Panc1 (cell line): ENCODE data around the gene ASTN2. TPM values are rescaled to one million over a fixed set of nuclear protein-coding genes. Genes with fewer than 3 reads are reported as not detected.

Experiments used
- ATAC-seq: fragments of 200-7000 bp; cut with Tn5 transposase; 2 replicates; pipeline ENCODE4 v1.9.1; 2020; ENCODE audit warnings: mild to moderate bottlenecking, moderate library complexity
- BruUV-seq: library from RNA; stranded (reverse); fragments of 400-500 nt; replicated peaks from 2 replicates; lab custom pipeline; 2021; lab: Mats Ljungman, UMichigan
- CTCF ChIA-PET: fragments of 300-600 bp; sonication (Branson Sonifier 250); formaldehyde crosslinking; loops from one replicate; lab custom pipeline; 2022; ENCODE audit warnings: antibody characterized with exemption; lab: Charles Lee
- POLR2A ChIA-PET: fragments of 300-600 bp; sonication (Branson Sonifier 250); formaldehyde crosslinking; loops from one replicate; lab custom pipeline; 2022; ENCODE audit warnings: antibody characterized with exemption; lab: Charles Lee
- DNase-seq: peaks from one replicate; pipeline ENCODE4 v3.0.0-alpha.2; 2010; ENCODE audit warnings: low read depth, low spot score
- H3K27ac ChIP-seq: 2 replicates; pipeline ENCODE4 v1.5.1; 2011; ENCODE audit warnings: mild to moderate bottlenecking, low read length, inconsistent platforms
- H3K27me3 ChIP-seq: fragments of 200-500 bp; sonication (Bioruptor generic); 2 replicates; pipeline ENCODE4 v1.6.0; 2014; ENCODE audit warnings: low read length, inconsistent platforms; ENCODE audit not compliant: control insufficient read depth, insufficient read depth
- H3K36me3 ChIP-seq: fragments of 200-500 bp; sonication (Bioruptor generic); 2 replicates; pipeline ENCODE4 v1.5.1; 2014; ENCODE audit warnings: inconsistent platforms, mild to moderate bottlenecking, low read length, moderate library complexity; ENCODE audit not compliant: control insufficient read depth, insufficient read depth
- H3K4me1 ChIP-seq: 2 replicates; pipeline ENCODE4 v1.5.1; 2011; ENCODE audit warnings: inconsistent platforms, mild to moderate bottlenecking, low read length, moderate library complexity; ENCODE audit not compliant: control insufficient read depth, insufficient read depth
- H3K4me3 ChIP-seq, 2 experiments: 2 replicates each; pipeline ENCODE4 v1.5.1; 2011 to 2012; ENCODE audit warnings: low read depth in 2 of 2, low read length in 2 of 2, mild to moderate bottlenecking in 2 of 2, inconsistent platforms in 1 of 2, moderate library complexity in 1 of 2
- H3K9me3 ChIP-seq: fragments of 200-500 bp; sonication (Bioruptor generic); 2 replicates; pipeline ENCODE4 v1.5.1; 2014; ENCODE audit warnings: low read depth, mild to moderate bottlenecking, inconsistent platforms, low read length, moderate library complexity; ENCODE audit not compliant: control insufficient read depth, insufficient read depth
- CTCF ChIP-seq: fragments of 450-650 bp; IDR thresholded peaks from 2 replicates; pipeline ENCODE4 v1.5.1; 2017; ENCODE audit warnings: mild to moderate bottlenecking
- POLR2AphosphoS5 ChIP-seq: IDR thresholded peaks from 2 replicates; pipeline ENCODE4 v1.6.1; 2012; ENCODE audit warnings: mild to moderate bottlenecking, low read depth, low read length, moderate library complexity
- REST ChIP-seq, 2 experiments: IDR thresholded peaks; 2 replicates each; pipeline ENCODE4 v1.6.1; 2011 to 2012; ENCODE audit warnings: low read depth in 2 of 2, control low read depth in 1 of 2, low read length in 1 of 2, mild to moderate bottlenecking in 1 of 2, moderate library complexity in 1 of 2; ENCODE audit not compliant: insufficient read depth in 1 of 2
- SIN3A ChIP-seq: IDR thresholded peaks from 2 replicates; pipeline ENCODE4 v1.6.1; 2012; ENCODE audit warnings: low read depth, mild to moderate bottlenecking, low read length, moderate library complexity, borderline replicate concordance; ENCODE audit not compliant: insufficient read depth
- TCF7L2 ChIP-seq: IDR thresholded peaks from 2 replicates; pipeline ENCODE4 v1.6.1; 2011; ENCODE audit warnings: mild to moderate bottlenecking, low read depth, low read length, inconsistent platforms
- in situ Hi-C: cut with HindIII; loops from 2 replicates; pipeline ENCODE4 v1.10.0; 2016; ENCODE audit warnings: low sequenced_read_pairs, low pct_unique_long_range_greater_than_20kb
- intact Hi-C: fragments of 100-400 bp; cut with micrococcal nuclease; formaldehyde crosslinking; loops from one replicate; pipeline ENCODE4 v1.10.0; 2022; ENCODE audit not compliant: unreplicated experiment
- total RNA-seq: library from RNA; stranded (reverse); gene quantifications from one replicate; pipeline ENCODE4 v1.2.1, GENCODE V29; 2021; ENCODE audit not compliant: unreplicated experiment

ASTN2 gene
- total RNA-seq, 1 experiment from 2014 or later: 3.9 TPM

GRCh38 chr9:116817762-116818161, 597.1 kb downstream of the ASTN2 start:
- DNase-seq (no peak), ATAC-seq (no peak)
- no TSS peak for BruUV-seq
- Histone ChIP-seq H3K4me1 (no peaks in the 10 kb centered on the region), H3K9me3 (no peaks in the 10 kb centered on the region), H3K27ac (no peak overlapping the region), H3K27me3 (no peaks in the 10 kb centered on the region), H3K36me3 (no peaks in the 10 kb centered on the region), H3K4me3 (no peak overlapping the region)
- intact Hi-C loops (no loop called here), in situ Hi-C loops (no loop called here)
- TF ChIP-seq CTCF (no peak), POLR2AphosphoS5 (no peak), SIN3A (no peak), REST (IDR thresholded peaks at IDR 0.05; ENCODE audit: insufficient read depth in 1 of 2, low read depth in 2 of 2, low read length in 1 of 2) (no peak), TCF7L2 (no peak)
- CTCF ChIA-PET: no interaction called here
- POLR2A ChIA-PET: no interaction called here

GRCh38 chr9:116816484-116816883, 598.4 kb downstream of the ASTN2 start:
- Histone ChIP-seq H3K27me3 (no peaks in the 10 kb centered on the region), H3K9me3 (no peaks in the 10 kb centered on the region), H3K4me1 (no peaks in the 10 kb centered on the region), H3K36me3 (no peaks in the 10 kb centered on the region), H3K27ac (no peak overlapping the region), H3K4me3 (no peak overlapping the region)
- no peak for ATAC-seq
- TF ChIP-seq TCF7L2: no peak
- no peak for TF ChIP-seq CTCF
- TF ChIP-seq SIN3A: no peak
- no peak for TF ChIP-seq POLR2AphosphoS5
- no peak for TF ChIP-seq REST (IDR thresholded peaks at IDR 0.05; ENCODE audit: insufficient read depth in 1 of 2, low read depth in 2 of 2, low read length in 1 of 2)
- intact Hi-C loops (no loop called here), in situ Hi-C loops (no loop called here)
- CTCF ChIA-PET: no interaction called here
- BruUV-seq: no TSS peak
- no peak for DNase-seq
- POLR2A ChIA-PET: no interaction called here
